GM15510 (cell line): Measurements from ENCODE around the gene PTPN9.

Experiments
- POLR2A ChIP-seq: IDR thresholded peaks from 3 replicates; pipeline ENCODE4 v1.6.1; 2011; ENCODE audit warnings: borderline replicate concordance; ENCODE audit not compliant: insufficient read length; ENCODE audit errors: extremely low read depth

Gene PTPN9

GRCh38 chr15:75578948-75579920, at the start of gene PTPN9:
Gene PTPN9 (minus strand): TSS chr15:75579315. CDS start chr15:75578776, 539 bp downstream.
- peak; percentile 42 for TF ChIP-seq POLR2A

- TF ChIP-seq POLR2A = peak; percentile 85
Observed at GRCh38 chr15:75625542-75626347, 46.6 kb upstream of the PTPN9 start, which contains the start of gene SNUPN. Gene SNUPN (minus strand): TSS chr15:75625725. CDS start chr15:75621051, 4,674 bp downstream.

GRCh38 chr15:75622505-75622904, 43.4 kb upstream of the PTPN9 start:
- no peak for TF ChIP-seq POLR2A

GRCh38 chr15:75620841-75621391, 41.8 kb upstream of the PTPN9 start:
- TF ChIP-seq POLR2A = no peak

- TF ChIP-seq POLR2A = no peak
Observed at GRCh38 chr15:75620058-75620820, 41.1 kb upstream of the PTPN9 start.

- TF ChIP-seq POLR2A = no peak
Observed at GRCh38 chr15:75616766-75617165, 37.7 kb upstream of the PTPN9 start.

GRCh38 chr15:75606711-75607699, 27.9 kb upstream of the PTPN9 start:
- no peak for TF ChIP-seq POLR2A

- TF ChIP-seq POLR2A = no peak
Observed at GRCh38 chr15:75606026-75606425, 26.9 kb upstream of the PTPN9 start.

GRCh38 chr15:75599401-75599800, 20.3 kb upstream of the PTPN9 start:
- TF ChIP-seq POLR2A = no peak

- no peak for TF ChIP-seq POLR2A
Observed at GRCh38 chr15:75598361-75598760, 19.2 kb upstream of the PTPN9 start.

- TF ChIP-seq POLR2A = no peak
Observed at GRCh38 chr15:75597667-75598341, 18.7 kb upstream of the PTPN9 start.

- no peak for TF ChIP-seq POLR2A
Observed at GRCh38 chr15:75596703-75597345, 17.7 kb upstream of the PTPN9 start.
